Neural cell (in vitro differentiated cells): Measurements from ENCODE around the gene ALK.

ENCODE experiments used
- EZH2 ChIP-seq: fragments of 200-600, 300-800 bp; shearing (Covaris generic), sonication (generic); IDR thresholded peaks from 2 replicates; pipeline ENCODE4 v1.6.1; 2014; ENCODE audit warnings: antibody characterized with exemption, low read length, borderline replicate concordance, mild to moderate bottlenecking; ENCODE audit not compliant: insufficient read depth, poor library complexity, severe bottlenecking
- POLR2AphosphoS5 ChIP-seq: IDR thresholded peaks from 2 replicates; pipeline ENCODE4 v1.6.1; 2012
- RAD21 ChIP-seq: fragments of 450-650 bp; conservative IDR thresholded peaks from 2 replicates; pipeline ENCODE4 v1.6.1; 2014; ENCODE audit warnings: antibody characterized with exemption, mild to moderate bottlenecking, moderate library complexity
- TF ChIP-seq, protein P1 (sequence below): fragments of 450-650 bp; IDR thresholded peaks from 2 replicates; pipeline ENCODE4 v1.5.1; 2014; ENCODE audit warnings: antibody characterized with exemption, mild to moderate bottlenecking, moderate library complexity; ENCODE audit not compliant: poor library complexity, severe bottlenecking

DNA sequence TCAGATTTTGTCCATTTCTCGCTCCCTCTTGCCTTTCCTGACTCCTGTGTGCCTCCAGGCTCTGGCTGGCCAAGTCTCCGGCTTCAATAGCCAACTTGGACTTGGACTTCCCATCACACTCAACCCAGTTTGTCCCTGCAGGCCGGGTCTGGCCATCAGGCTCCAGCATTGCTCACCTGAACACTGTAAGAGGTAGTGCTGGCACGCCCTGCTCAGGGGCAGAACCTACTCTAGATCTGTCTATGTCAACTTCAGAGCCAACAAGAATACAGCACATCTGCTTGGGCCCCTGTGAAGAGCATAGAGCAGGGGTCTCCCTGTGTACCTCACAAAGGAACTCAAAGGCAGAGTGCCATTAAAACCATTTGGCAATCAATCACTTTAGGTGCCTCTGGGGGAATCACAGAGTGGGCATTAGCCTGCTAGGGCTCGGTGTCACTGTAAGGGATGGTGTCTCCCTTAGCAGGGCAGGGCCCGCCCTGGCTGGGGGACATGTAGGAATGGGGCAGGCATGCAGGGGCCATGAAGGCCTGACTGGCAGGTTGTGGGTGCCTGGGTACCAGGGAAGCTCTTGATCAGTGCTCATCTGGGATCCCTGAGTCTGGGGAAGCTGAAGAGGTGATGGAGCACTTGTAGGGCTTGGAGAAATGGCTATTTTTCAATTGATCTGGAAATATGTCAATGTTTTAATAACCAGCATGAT is 480.3 kb downstream of the ALK start:
- TF ChIP-seq, protein P1, sequence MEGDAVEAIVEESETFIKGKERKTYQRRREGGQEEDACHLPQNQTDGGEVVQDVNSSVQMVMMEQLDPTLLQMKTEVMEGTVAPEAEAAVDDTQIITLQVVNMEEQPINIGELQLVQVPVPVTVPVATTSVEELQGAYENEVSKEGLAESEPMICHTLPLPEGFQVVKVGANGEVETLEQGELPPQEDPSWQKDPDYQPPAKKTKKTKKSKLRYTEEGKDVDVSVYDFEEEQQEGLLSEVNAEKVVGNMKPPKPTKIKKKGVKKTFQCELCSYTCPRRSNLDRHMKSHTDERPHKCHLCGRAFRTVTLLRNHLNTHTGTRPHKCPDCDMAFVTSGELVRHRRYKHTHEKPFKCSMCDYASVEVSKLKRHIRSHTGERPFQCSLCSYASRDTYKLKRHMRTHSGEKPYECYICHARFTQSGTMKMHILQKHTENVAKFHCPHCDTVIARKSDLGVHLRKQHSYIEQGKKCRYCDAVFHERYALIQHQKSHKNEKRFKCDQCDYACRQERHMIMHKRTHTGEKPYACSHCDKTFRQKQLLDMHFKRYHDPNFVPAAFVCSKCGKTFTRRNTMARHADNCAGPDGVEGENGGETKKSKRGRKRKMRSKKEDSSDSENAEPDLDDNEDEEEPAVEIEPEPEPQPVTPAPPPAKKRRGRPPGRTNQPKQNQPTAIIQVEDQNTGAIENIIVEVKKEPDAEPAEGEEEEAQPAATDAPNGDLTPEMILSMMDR = no peak
- TF ChIP-seq RAD21 (no peak), EZH2 (no peak), POLR2AphosphoS5 (no peak)
